Measurements from ENCODE around the gene XPO6.

The XPO6 gene

DNA sequence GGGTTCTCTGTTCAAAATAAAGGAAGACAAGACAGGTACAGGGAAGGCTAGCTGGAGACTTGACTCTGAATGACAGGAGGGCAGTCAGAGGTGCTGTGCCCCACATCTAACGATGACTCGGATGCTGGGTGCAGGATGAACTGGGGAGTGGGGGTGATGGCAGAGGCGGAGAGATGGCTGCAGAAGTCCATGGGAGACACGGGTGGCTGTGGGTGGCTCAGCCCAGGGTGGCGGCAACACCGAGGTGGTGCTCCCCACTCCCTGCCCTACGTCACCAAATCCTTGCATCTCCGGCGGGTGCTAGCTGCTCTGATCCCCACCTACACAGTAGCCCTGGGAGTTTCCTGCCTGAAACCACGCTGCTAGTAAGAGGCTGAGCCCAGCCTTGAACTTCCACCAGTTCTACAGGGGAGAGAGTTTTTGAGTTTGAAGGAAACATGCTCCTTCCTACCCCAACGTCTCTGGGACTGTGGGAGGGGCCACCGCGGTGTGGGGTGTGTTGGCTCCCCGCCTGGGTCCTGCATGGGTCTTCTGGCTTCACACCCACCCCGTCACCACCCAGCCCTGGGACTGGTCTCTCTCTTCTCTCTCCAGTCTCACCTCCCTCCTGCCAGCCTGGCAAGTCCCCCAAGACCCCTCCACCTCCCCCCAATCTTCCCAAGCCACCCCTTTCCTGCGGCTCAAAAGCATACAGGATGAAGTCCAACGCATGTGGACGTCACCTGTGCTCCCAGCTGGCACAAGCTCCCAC lies 152.8 kb downstream of the XPO6 start:
- DNase-seq: no peak

DNA sequence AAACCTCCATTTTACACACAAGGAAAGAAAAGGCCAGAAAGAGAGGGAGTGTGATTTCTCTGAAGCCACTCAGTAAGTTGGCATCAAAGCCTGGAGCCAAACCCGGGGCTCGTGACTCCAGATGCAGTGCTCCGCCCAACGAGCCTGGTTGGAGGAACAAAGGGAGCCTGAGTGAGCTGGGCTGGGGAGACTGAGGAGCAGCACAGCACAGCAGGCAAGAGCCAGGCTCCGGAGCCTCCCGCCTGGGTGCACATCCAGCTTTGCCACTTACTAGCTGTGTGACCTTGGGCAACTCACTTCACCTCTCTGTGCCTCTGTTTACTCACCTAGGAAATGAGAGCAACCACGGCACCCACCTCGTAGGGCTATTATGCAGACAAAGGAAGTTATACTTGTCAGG lies 153.8 kb downstream of the XPO6 start:
- DNase-seq: no peak

DNA sequence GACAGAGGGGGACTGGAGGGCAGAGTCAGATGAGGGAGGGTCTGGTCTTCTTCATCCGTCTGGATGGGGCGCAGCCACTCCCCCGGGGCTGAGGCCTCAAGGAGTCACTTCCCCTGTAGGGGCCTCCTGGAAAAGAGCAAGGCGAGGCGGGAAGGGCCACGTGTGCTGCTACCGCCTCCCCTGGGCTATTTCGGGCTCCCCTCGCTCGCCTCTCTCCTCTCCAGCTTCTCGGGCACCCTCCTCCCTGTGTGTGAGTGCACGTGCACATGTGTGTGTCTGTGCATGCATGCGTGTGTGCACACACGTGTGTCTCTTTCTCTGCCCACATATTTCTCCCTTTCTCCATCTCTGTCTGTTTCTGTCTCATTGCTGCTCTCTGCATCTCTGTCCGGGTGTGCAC lies 158.3 kb downstream of the XPO6 start:
- DNase-seq: no peak

DNA sequence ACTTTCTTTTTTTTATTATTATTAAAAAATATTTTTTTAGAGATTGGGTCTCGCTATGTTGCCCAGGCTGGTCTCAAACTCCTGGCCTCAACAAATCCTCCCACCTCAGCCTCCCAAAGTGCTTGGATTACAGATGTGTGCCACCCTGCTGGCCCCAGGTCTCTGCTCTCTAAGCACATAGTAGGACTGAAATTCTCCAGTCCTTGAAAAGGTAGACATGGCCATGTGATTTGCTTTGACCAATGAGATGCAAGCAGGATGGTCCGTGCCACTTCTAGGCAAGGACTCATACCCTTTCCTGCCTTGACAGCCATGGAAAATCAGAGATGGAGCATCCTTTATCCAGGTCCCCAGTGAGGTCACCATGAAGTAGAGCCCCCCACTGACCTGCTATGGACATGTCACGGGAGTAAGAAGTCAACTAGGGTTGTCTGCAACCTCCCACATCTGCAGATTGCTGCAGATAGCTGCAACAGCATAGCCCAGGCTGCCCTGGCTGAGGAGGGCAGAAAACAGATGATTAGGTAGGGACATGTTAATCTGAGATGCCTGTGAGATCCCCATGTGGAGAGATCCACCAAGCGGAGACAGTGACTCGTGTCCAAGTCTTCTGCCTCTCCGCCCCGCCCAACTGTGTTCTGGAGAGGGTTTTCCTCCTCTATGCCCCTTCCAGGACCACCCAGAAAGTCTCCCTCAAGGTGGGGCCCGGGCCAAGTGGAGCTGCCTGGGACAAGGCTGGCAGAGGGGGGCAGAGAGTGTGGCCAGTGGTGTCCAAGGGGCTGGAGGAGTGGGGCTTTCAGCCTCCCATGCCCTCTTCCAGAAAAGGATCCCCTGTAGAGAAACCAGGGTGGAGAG lies 159.3 kb downstream of the XPO6 start:
- DNase-seq: no peak

DNA sequence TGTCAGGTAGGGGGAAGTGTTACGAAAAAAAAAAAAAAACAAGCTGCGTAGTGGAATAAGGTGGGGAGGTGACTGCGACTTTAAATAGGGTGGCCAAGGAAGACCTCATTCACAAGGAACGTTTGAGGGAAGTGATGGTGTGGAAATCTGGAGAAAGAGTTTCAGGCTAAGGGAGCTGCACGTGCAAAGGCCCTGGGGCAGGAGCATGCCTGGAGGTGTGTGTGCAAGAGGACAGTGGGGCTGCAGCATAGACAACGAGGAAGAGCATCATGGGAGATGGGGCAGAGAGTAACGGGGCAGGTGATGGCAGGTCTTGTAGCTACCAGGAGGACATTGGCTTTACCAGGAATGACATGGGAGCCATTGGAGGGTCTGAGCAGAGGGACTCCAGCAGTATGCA lies 160.3 kb downstream of the XPO6 start:
- DNase-seq: no peak

Measured in effector CD4-positive, alpha-beta T cell (primary cell).